Retinal pigment epithelial cell (primary cell): ENCODE measurements around the gene GBX1.

Experiments
- DNase-seq: peaks from one replicate; pipeline ENCODE4 v3.0.0-alpha.2; 2010; ENCODE audit warnings: low read depth
- H3K4me3 ChIP-seq: 2 replicates; pipeline ENCODE4 v1.5.1; 2011; ENCODE audit warnings: mild to moderate bottlenecking, low read length, control low read depth, moderate library complexity
- CTCF ChIP-seq: conservative IDR thresholded peaks from 2 replicates; pipeline ENCODE4 v1.5.1; 2011; ENCODE audit warnings: low read depth, low read length, control low read depth, inconsistent platforms

GBX1 gene

GRCh38 chr7:151186640-151187408, 19.3 kb upstream of the GBX1 start, which contains the start of gene ASB10:
Gene ASB10 (minus strand): TSS chr7:151187250. CDS start chr7:151187130, 120 bp downstream.
- no peak within 1 kb of the TSS for H3K4me3 ChIP-seq
- DNase-seq = no peak
- TF ChIP-seq CTCF = no peak

GRCh38 chr7:151185762-151186639, 18.5 kb upstream of the GBX1 start:
- no peak for DNase-seq
- no peak for TF ChIP-seq CTCF

GRCh38 chr7:151181011-151181431, 13.5 kb upstream of the GBX1 start:
- no peak for TF ChIP-seq CTCF
- no peak overlapping the region for H3K4me3 ChIP-seq
- DNase-seq = no peak

More at GRCh38 chr7:151185762-151186639, 18.5 kb upstream of the GBX1 start:
- no peak overlapping the region for H3K4me3 ChIP-seq

- DNase-seq = no peak
- H3K4me3 ChIP-seq = no peak overlapping the region
- no peak for TF ChIP-seq CTCF
These were observed 12.5 kb upstream of the GBX1 start for GRCh38 chr7:151179946-151180345.

- no peak for DNase-seq
- TF ChIP-seq CTCF = no peak
- H3K4me3 ChIP-seq = no peak overlapping the region
These were observed 11.9 kb upstream of the GBX1 start for GRCh38 chr7:151179287-151179860.

GRCh38 chr7:151178831-151179230, 11.3 kb upstream of the GBX1 start:
- no peak overlapping the region for H3K4me3 ChIP-seq
- no peak for DNase-seq
- no peak for TF ChIP-seq CTCF
